WTC11 (cell line): ENCODE results near the gene GPBP1L1. TPM values are rescaled to one million over a fixed set of nuclear protein-coding genes. Genes with fewer than 3 reads are reported as not detected.

ENCODE experiments used
- ATAC-seq: fragments of 200-7000 bp; cut with Tn5 transposase; 2 replicates; pipeline ENCODE4 v1.10.0; 2021; ENCODE audit warnings: mild to moderate bottlenecking, moderate library complexity
- CTCF ChIA-PET: fragments of 300-600 bp; sonication (Branson Sonifier 250); formaldehyde crosslinking; loops from one replicate; lab custom pipeline; 2021; ENCODE audit warnings: antibody characterized with exemption; lab: Charles Lee
- POLR2A ChIA-PET: fragments of 350-600 bp; sonication (Branson Sonifier 250); formaldehyde crosslinking; loops from one replicate; lab custom pipeline; 2021; ENCODE audit warnings: antibody characterized with exemption; lab: Charles Lee
- DNase-seq: peaks from one replicate; pipeline ENCODE4 v3.0.0; 2021; ENCODE audit warnings: low spot score
- H3K27ac Mint-ChIP-seq: 2 replicates; pipeline ENCODE4 v1.8.0; 2021; ENCODE audit warnings: mixed read lengths
- H3K27me3 Mint-ChIP-seq: 2 replicates; pipeline ENCODE4 v1.8.0; 2021; ENCODE audit warnings: low read depth, mild to moderate bottlenecking, moderate library complexity, mixed read lengths
- H3K36me3 Mint-ChIP-seq: 2 replicates; pipeline ENCODE4 v1.8.0; 2021; ENCODE audit warnings: mixed read lengths
- H3K4me1 Mint-ChIP-seq: 2 replicates; pipeline ENCODE4 v1.8.0; 2022; ENCODE audit warnings: mixed read lengths
- H3K4me3 Mint-ChIP-seq: 2 replicates; pipeline ENCODE4 v1.8.0; 2021; ENCODE audit warnings: mild to moderate bottlenecking, moderate library complexity, mixed read lengths
- H3K9me3 Mint-ChIP-seq: 2 replicates; pipeline ENCODE4 v1.8.0; 2021; ENCODE audit warnings: mixed read lengths
- ATF1 ChIP-seq: sonication (generic); formaldehyde crosslinking; IDR thresholded peaks from 2 replicates; pipeline ENCODE4 v1.8.1; 2023; ENCODE audit warnings: mild to moderate bottlenecking, moderate library complexity, missing genetic modification reagents
- CREM ChIP-seq: sonication (generic); formaldehyde crosslinking; IDR thresholded peaks from 2 replicates; pipeline ENCODE4 v1.8.1; 2022; ENCODE audit warnings: mild to moderate bottlenecking, missing genetic modification reagents, moderate library complexity
- E2F1 ChIP-seq: sonication (generic); formaldehyde crosslinking; IDR thresholded peaks from 2 replicates; pipeline ENCODE4 v1.8.0; 2022; ENCODE audit warnings: mild to moderate bottlenecking, missing genetic modification reagents
- E2F4 ChIP-seq: sonication (generic); formaldehyde crosslinking; IDR thresholded peaks from 2 replicates; pipeline ENCODE4 v1.8.1; 2022; ENCODE audit warnings: low read depth, mild to moderate bottlenecking, moderate library complexity, missing genetic modification reagents, borderline replicate concordance
- ETV6 ChIP-seq: sonication (generic); formaldehyde crosslinking; IDR thresholded peaks from 2 replicates; pipeline ENCODE4 v1.8.1; 2022; ENCODE audit warnings: mild to moderate bottlenecking, missing genetic modification reagents
- FOXP1 ChIP-seq: sonication (generic); formaldehyde crosslinking; IDR thresholded peaks from 2 replicates; pipeline ENCODE4 v1.8.0; 2022; ENCODE audit warnings: missing genetic modification reagents, mild to moderate bottlenecking, moderate library complexity, borderline replicate concordance
- FOXP4 ChIP-seq: sonication (generic); formaldehyde crosslinking; IDR thresholded peaks from 2 replicates; pipeline ENCODE4 v1.8.0; 2022; ENCODE audit warnings: mild to moderate bottlenecking, missing genetic modification reagents
- IRF1 ChIP-seq: sonication (generic); formaldehyde crosslinking; IDR thresholded peaks from 2 replicates; pipeline ENCODE4 v1.8.0; 2023; ENCODE audit warnings: missing genetic modification reagents
- IRF2 ChIP-seq: sonication (generic); formaldehyde crosslinking; IDR thresholded peaks from 2 replicates; pipeline ENCODE4 v1.8.0; 2022; ENCODE audit warnings: low read depth, missing genetic modification reagents, borderline replicate concordance
- JAZF1 ChIP-seq: fragments of 250-450 bp; sonication (Bioruptor Pico); IDR thresholded peaks from 2 replicates; pipeline ENCODE4 v1.9.0; 2021; ENCODE audit warnings: moderate library complexity, mild to moderate bottlenecking, inconsistent platforms
- RELA ChIP-seq: sonication (generic); formaldehyde crosslinking; IDR thresholded peaks from 2 replicates; pipeline ENCODE4 v1.8.1; 2022; ENCODE audit warnings: missing genetic modification reagents, mild to moderate bottlenecking, borderline replicate concordance
- SMAD4 ChIP-seq: sonication (generic); formaldehyde crosslinking; IDR thresholded peaks from 2 replicates; pipeline ENCODE4 v1.8.0; 2022; ENCODE audit warnings: mild to moderate bottlenecking, missing genetic modification reagents
- TCF7 ChIP-seq: sonication (generic); formaldehyde crosslinking; IDR thresholded peaks from 2 replicates; pipeline ENCODE4 v1.8.0; 2022; ENCODE audit warnings: mild to moderate bottlenecking, low read depth, missing genetic modification reagents, moderate library complexity
- TEAD4 ChIP-seq: sonication (generic); formaldehyde crosslinking; IDR thresholded peaks from 2 replicates; pipeline ENCODE4 v1.8.0; 2022; ENCODE audit warnings: mild to moderate bottlenecking, missing genetic modification reagents
- ZNF219 ChIP-seq: sonication (generic); formaldehyde crosslinking; IDR thresholded peaks from 2 replicates; pipeline ENCODE4 v1.8.0; 2023; ENCODE audit warnings: missing genetic modification reagents, mild to moderate bottlenecking, borderline replicate concordance
- ZNF425 ChIP-seq: fragments of 250-450 bp; sonication (Bioruptor Pico); conservative IDR thresholded peaks from 2 replicates; pipeline ENCODE4 v1.9.0; 2021; ENCODE audit warnings: mild to moderate bottlenecking
- ZNF671 ChIP-seq: fragments of 250-450 bp; sonication (Bioruptor Pico); IDR thresholded peaks from 2 replicates; pipeline ENCODE4 v1.8.0; 2021; ENCODE audit warnings: mild to moderate bottlenecking
- total RNA-seq: library from RNA; stranded (reverse); gene quantifications from 3 replicates; pipeline ENCODE4 v1.2.3, GENCODE V29; 2021
- TF ChIP-seq, protein P1 (sequence below): sonication (generic); formaldehyde crosslinking; IDR thresholded peaks from 2 replicates; pipeline ENCODE4 v1.8.1; 2023; ENCODE audit warnings: mild to moderate bottlenecking, missing genetic modification reagents, moderate library complexity
- TF ChIP-seq, protein P2 (sequence below): sonication (generic); formaldehyde crosslinking; IDR thresholded peaks from 2 replicates; pipeline ENCODE4 v1.8.1; 2023; ENCODE audit warnings: mild to moderate bottlenecking, missing genetic modification reagents, moderate library complexity

Gene GPBP1L1
- total RNA-seq, 1 experiment from 2014 or later = 126 TPM

DNA sequence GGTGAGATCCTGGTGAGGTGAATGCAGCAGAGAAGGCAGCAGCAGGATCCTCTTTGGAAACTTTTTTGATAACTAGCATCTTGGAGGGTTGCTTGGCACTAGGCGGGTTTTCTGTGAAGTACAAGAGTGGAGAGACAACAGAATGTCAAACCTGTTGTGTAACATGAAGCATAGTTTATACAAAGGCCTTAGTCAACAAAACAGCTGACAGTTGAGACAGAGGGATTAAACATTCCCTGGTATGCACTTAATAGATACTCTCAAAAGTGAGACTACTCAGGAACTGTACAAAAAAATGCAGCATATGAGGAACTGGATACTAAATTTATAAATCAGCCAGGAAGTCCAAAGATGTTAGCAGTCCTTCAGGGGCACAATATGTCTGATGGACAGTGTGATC is 46.0 kb downstream of the GPBP1L1 start:
- Mint-ChIP-seq H3K27me3 (no peaks in the 10 kb centered on the region), H3K36me3 (peaks cover 36% of the 10 kb centered on the region), H3K4me3 (no peak overlapping the region), H3K27ac (no peak overlapping the region), H3K4me1 (no peaks in the 10 kb centered on the region), H3K9me3 (no peaks in the 10 kb centered on the region)
- ATAC-seq (no peak), DNase-seq (no peak)
- TF ChIP-seq FOXP4 (CRISPR knock-in tag) (no peak), ZNF219 (CRISPR knock-in tag) (no peak), FOXP1 (CRISPR knock-in tag) (no peak), ZNF425 (CRISPR knock-in tag) (no peak), IRF1 (CRISPR knock-in tag) (no peak), RELA (CRISPR knock-in tag) (no peak), ATF1 (CRISPR knock-in tag) (no peak), SMAD4 (no peak), TCF7 (CRISPR knock-in tag) (no peak), ETV6 (CRISPR knock-in tag) (no peak), TEAD4 (CRISPR knock-in tag) (no peak), E2F1 (CRISPR knock-in tag) (no peak), JAZF1 (no peak), ZNF671 (CRISPR knock-in tag) (no peak), IRF2 (CRISPR knock-in tag) (no peak), E2F4 (CRISPR knock-in tag) (no peak), CREM (no peak)
- TF ChIP-seq, protein P1, sequence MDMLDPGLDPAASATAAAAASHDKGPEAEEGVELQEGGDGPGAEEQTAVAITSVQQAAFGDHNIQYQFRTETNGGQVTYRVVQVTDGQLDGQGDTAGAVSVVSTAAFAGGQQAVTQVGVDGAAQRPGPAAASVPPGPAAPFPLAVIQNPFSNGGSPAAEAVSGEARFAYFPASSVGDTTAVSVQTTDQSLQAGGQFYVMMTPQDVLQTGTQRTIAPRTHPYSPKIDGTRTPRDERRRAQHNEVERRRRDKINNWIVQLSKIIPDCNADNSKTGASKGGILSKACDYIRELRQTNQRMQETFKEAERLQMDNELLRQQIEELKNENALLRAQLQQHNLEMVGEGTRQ (CRISPR knock-in tag) = no peak
- TF ChIP-seq, protein P2, sequence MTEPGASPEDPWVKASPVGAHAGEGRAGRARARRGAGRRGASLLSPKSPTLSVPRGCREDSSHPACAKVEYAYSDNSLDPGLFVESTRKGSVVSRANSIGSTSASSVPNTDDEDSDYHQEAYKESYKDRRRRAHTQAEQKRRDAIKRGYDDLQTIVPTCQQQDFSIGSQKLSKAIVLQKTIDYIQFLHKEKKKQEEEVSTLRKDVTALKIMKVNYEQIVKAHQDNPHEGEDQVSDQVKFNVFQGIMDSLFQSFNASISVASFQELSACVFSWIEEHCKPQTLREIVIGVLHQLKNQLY = no peak
- POLR2A ChIA-PET = no interaction called here
- CTCF ChIA-PET = no interaction called here
